H1 (cell line): Measurements from ENCODE around the gene ALPI. TPM values are rescaled to one million over a fixed set of nuclear protein-coding genes. Genes with fewer than 3 reads are reported as not detected.

Experiments
- CTCF ChIA-PET: fragments of 300-600 bp; sonication (Branson Sonifier 250); formaldehyde crosslinking; loops from one replicate; lab custom pipeline; 2021; ENCODE audit not compliant: partially characterized antibody; lab: Charles Lee
- POLR2A ChIA-PET: fragments of 300-600 bp; sonication (Branson Sonifier 250); formaldehyde crosslinking; loops from one replicate; lab custom pipeline; 2021; ENCODE audit warnings: inconsistent platforms; ENCODE audit not compliant: partially characterized antibody; lab: Charles Lee
- DNase-seq, 2 experiments: peaks; one replicate each; pipeline versions ENCODE4 v3.0.0 to v3.0.0-alpha.2; 2010 to 2022; ENCODE audit warnings: low spot score in 2 of 2, low read depth in 1 of 2, mixed read lengths in 1 of 2
- FAIRE-seq: peaks from 2 replicates; lab custom pipeline; 2011; peaks lifted over from hg19 to GRCh38; lab: Jason Lieb, UNC
- H2AFZ ChIP-seq: 2 replicates; pipeline ENCODE4 v1.8.1; 2012; ENCODE audit warnings: low read length, inconsistent platforms
- H2AK5ac ChIP-seq: 2 replicates; pipeline ENCODE4 v1.6.1; 2013; ENCODE audit warnings: low read depth, low read length
- H2BK120ac ChIP-seq: replicated peaks from 2 replicates; pipeline ENCODE3; 2013; ENCODE audit warnings: low read depth, low read length, inconsistent platforms
- H2BK12ac ChIP-seq: 2 replicates; pipeline ENCODE4 v1.6.1; 2013; ENCODE audit warnings: low read depth, low read length
- H2BK15ac ChIP-seq: 2 replicates; pipeline ENCODE4 v1.6.1; 2013; ENCODE audit warnings: low read length
- H2BK20ac ChIP-seq: 2 replicates; pipeline ENCODE4 v1.6.1; 2013; ENCODE audit warnings: low read length
- H2BK5ac ChIP-seq: 2 replicates; pipeline ENCODE4 v1.6.1; 2013; ENCODE audit warnings: low read depth, low read length
- H3K14ac ChIP-seq: 2 replicates; pipeline ENCODE4 v1.6.1; 2013; ENCODE audit warnings: inconsistent platforms; ENCODE audit not compliant: insufficient read length
- H3K18ac ChIP-seq: 2 replicates; pipeline ENCODE4 v1.6.1; 2013; ENCODE audit warnings: low read length; ENCODE audit errors: extremely low read depth
- H3K23ac ChIP-seq: 2 replicates; pipeline ENCODE4 v1.6.1; 2013; ENCODE audit warnings: inconsistent platforms; ENCODE audit not compliant: insufficient read length
- H3K23me2 ChIP-seq: 2 replicates; pipeline ENCODE4 v1.6.1; 2013; ENCODE audit warnings: low read depth, low read length
- H3K27ac ChIP-seq: 2 replicates; pipeline ENCODE4 v1.6.1; 2011; ENCODE audit warnings: low read depth, low read length, inconsistent platforms
- H3K27me3 ChIP-seq, 4 experiments: replicated peaks in 1 of 4; 1 replicate in 1 of 4; 2 replicates in 3 of 4; pipeline versions ENCODE4 v1.6.1 to v1.8.1; 2011 to 2013; ENCODE audit warnings: low read length in 3 of 4, mild to moderate bottlenecking in 3 of 4, inconsistent platforms in 2 of 4, mixed read lengths in 2 of 4, moderate library complexity in 1 of 4; ENCODE audit not compliant: control insufficient read depth in 3 of 4, insufficient read depth in 3 of 4; ENCODE audit errors: extremely low read depth in 1 of 4
- H3K36me3 ChIP-seq, 4 experiments: 2 replicates each; pipeline versions ENCODE4 v1.6.1 to v1.8.1; 2011 to 2013; ENCODE audit warnings: mild to moderate bottlenecking in 4 of 4, low read length in 3 of 4, moderate library complexity in 2 of 4, control low read depth in 1 of 4, inconsistent platforms in 1 of 4; ENCODE audit not compliant: insufficient read depth in 4 of 4, control insufficient read depth in 2 of 4
- H3K4ac ChIP-seq: replicated peaks from 2 replicates; pipeline ENCODE3; 2013; ENCODE audit warnings: low read length, low read depth, mixed read lengths, inconsistent platforms; ENCODE audit not compliant: insufficient read length
- H3K4me1 ChIP-seq, 4 experiments: replicated peaks in 1 of 4; 1 replicate in 1 of 4; 2 replicates in 3 of 4; pipeline versions ENCODE4 v1.6.1 to v1.8.1; 2011 to 2013; ENCODE audit warnings: low read length in 3 of 4, inconsistent platforms in 2 of 4, mixed read lengths in 1 of 4; ENCODE audit not compliant: insufficient read depth in 4 of 4, control insufficient read depth in 3 of 4
- H3K4me2 ChIP-seq, 2 experiments: 2 replicates each; pipeline versions ENCODE4 v1.6.1 to v1.8.1; 2011 to 2013; ENCODE audit warnings: low read depth in 2 of 2, low read length in 2 of 2, control low read depth in 1 of 2, inconsistent platforms in 1 of 2, mild to moderate bottlenecking in 1 of 2; ENCODE audit not compliant: insufficient read depth in 1 of 2
- H3K4me3 ChIP-seq, 4 experiments: fragments of 200-600, 300-600 bp in 1 of 4; sonication (generic), shearing (Covaris generic), sonication (Bioruptor Twin) in 1 of 4; 2 replicates each; pipeline versions ENCODE4 v1.5.1 to v1.8.1; 2011 to 2016; ENCODE audit warnings: low read length in 4 of 4, low read depth in 3 of 4, control low read depth in 2 of 4, inconsistent platforms in 2 of 4, mild to moderate bottlenecking in 2 of 4, mixed read lengths in 1 of 4, moderate library complexity in 1 of 4; ENCODE audit not compliant: insufficient read depth in 2 of 4; ENCODE audit errors: extremely low read depth in 1 of 4
- H3K56ac ChIP-seq: replicated peaks from 2 replicates; pipeline ENCODE3; 2013; ENCODE audit warnings: low read depth, mild to moderate bottlenecking, mixed read lengths, low read length, inconsistent platforms; ENCODE audit not compliant: insufficient read length
- H3K79me1 ChIP-seq: 2 replicates; pipeline ENCODE4 v1.6.1; 2013; ENCODE audit warnings: low read depth, low read length, control low read depth
- H3K79me2 ChIP-seq, 2 experiments: 2 replicates each; pipeline versions ENCODE4 v1.6.1 to v1.8.1; 2012 to 2013; ENCODE audit warnings: low read length in 2 of 2, mild to moderate bottlenecking in 2 of 2, inconsistent platforms in 1 of 2; ENCODE audit not compliant: insufficient read depth in 2 of 2, control insufficient read depth in 1 of 2
- H3K9ac ChIP-seq, 4 experiments: replicated peaks in 1 of 4; 1 replicate in 1 of 4; 2 replicates in 3 of 4; pipeline versions ENCODE4 v1.6.1 to v1.8.1; 2011 to 2013; ENCODE audit warnings: low read depth in 3 of 4, low read length in 3 of 4, control low read depth in 2 of 4, mild to moderate bottlenecking in 2 of 4, moderate library complexity in 2 of 4, inconsistent platforms in 1 of 4; ENCODE audit errors: extremely low read depth in 1 of 4
- H3K9me3 ChIP-seq, 2 experiments: 2 replicates each; pipeline versions ENCODE4 v1.6.1 to v1.8.1; 2012 to 2013; ENCODE audit warnings: mild to moderate bottlenecking in 2 of 2, moderate library complexity in 2 of 2, control low read depth in 1 of 2, inconsistent platforms in 1 of 2, low read depth in 1 of 2, low read length in 1 of 2, mixed read lengths in 1 of 2; ENCODE audit not compliant: insufficient read depth in 2 of 2
- H4K20me1 ChIP-seq, 2 experiments: replicated peaks in 1 of 2; 2 replicates each; pipeline versions ENCODE3 to v1.8.1; 2011 to 2013; ENCODE audit warnings: inconsistent platforms in 2 of 2, low read length in 2 of 2, mild to moderate bottlenecking in 1 of 2; ENCODE audit not compliant: insufficient read depth in 2 of 2, control insufficient read depth in 1 of 2
- H4K5ac ChIP-seq: 2 replicates; pipeline ENCODE4 v1.6.1; 2013; ENCODE audit warnings: low read length, low read depth, mixed read lengths, inconsistent platforms; ENCODE audit not compliant: insufficient read length
- H4K8ac ChIP-seq: 2 replicates; pipeline ENCODE4 v1.8.0; 2013; ENCODE audit warnings: mild to moderate bottlenecking, moderate library complexity, low read length, inconsistent platforms; ENCODE audit not compliant: insufficient read depth; ENCODE audit errors: extremely low read depth
- H4K91ac ChIP-seq: replicated peaks from 2 replicates; pipeline ENCODE3; 2013; ENCODE audit warnings: low read length, mixed read lengths, inconsistent platforms; ENCODE audit not compliant: insufficient read length
- CEBPB ChIP-seq: IDR thresholded peaks from 2 replicates; pipeline ENCODE4 v1.6.1; 2012; ENCODE audit warnings: low read depth, low read length
- HDAC2 ChIP-seq, 2 experiments: fragments of 300-600 bp in 1 of 2; sonication (generic) in 1 of 2; IDR thresholded peaks; 2 replicates each; pipeline ENCODE4 v1.6.1; 2011 to 2012; ENCODE audit warnings: low read depth in 2 of 2, low read length in 2 of 2, mild to moderate bottlenecking in 2 of 2, moderate library complexity in 2 of 2, borderline replicate concordance in 1 of 2, inconsistent platforms in 1 of 2
- HDAC6 ChIP-seq: IDR thresholded peaks from one replicate; pipeline ENCODE4 v1.7.1; 2012; ENCODE audit warnings: low read depth, mild to moderate bottlenecking, inconsistent platforms, low read length, moderate library complexity
- KDM1A ChIP-seq: fragments of 200-600, 300-600 bp; sonication (generic); IDR thresholded peaks from 2 replicates; pipeline ENCODE4 v1.7.1; 2016; ENCODE audit warnings: mild to moderate bottlenecking, low read length, borderline replicate concordance
- NANOG ChIP-seq: IDR thresholded peaks from 2 replicates; pipeline ENCODE4 v1.6.1; 2011; ENCODE audit warnings: low read length, low read depth, mild to moderate bottlenecking, inconsistent platforms; ENCODE audit not compliant: insufficient read depth, poor library complexity, severe bottlenecking
- RNF2 ChIP-seq: fragments of 200-900, 300-1000 bp; sonication (generic); IDR thresholded peaks from 2 replicates; pipeline ENCODE4 v1.7.1; 2016; ENCODE audit warnings: borderline replicate concordance, low read depth, mild to moderate bottlenecking, antibody characterized with exemption, low read length; ENCODE audit not compliant: poor library complexity, severe bottlenecking; ENCODE audit errors: missing control alignments
- RXRA ChIP-seq: IDR thresholded peaks from 2 replicates; pipeline ENCODE4 v1.6.1; 2011; ENCODE audit warnings: low read depth, mild to moderate bottlenecking, low read length, moderate library complexity; ENCODE audit not compliant: insufficient read depth
- SP2 ChIP-seq: IDR thresholded peaks from 2 replicates; pipeline ENCODE4 v1.6.1; 2012; ENCODE audit warnings: mild to moderate bottlenecking, low read length, inconsistent platforms
- WGBS, 2 experiments: shearing (Covaris generic) in 1 of 2; methylation state at CpG; one replicate each; pipeline versions ENCODE4 v1.1.6 to v1.1.7; 2013 to 2015; ENCODE audit warnings: low lambda C conversion rate in 2 of 2, mixed read lengths in 2 of 2, inconsistent platforms in 1 of 2, low coverage in 1 of 2, missing lambda C conversion rate in 1 of 2; ENCODE audit not compliant: insufficient replicate concordance in 2 of 2, insufficient coverage in 1 of 2, insufficient read length in 1 of 2; ENCODE audit errors: extremely low coverage in 1 of 2, missing lambda C conversion rate in 1 of 2; 5-methylcytosine and 5-hydroxymethylcytosine counted together
- polyA plus RNA-seq, 7 experiments: library from polyadenylated mRNA; depleted of rRNA in 3 of 7; stranded (reverse) in 5 of 7; unstranded in 2 of 7; fragments of >200 nt in 5 of 7; fragments of 200-250 nt in 2 of 7; gene quantifications; 1 replicate in 5 of 7; 2 replicates in 1 of 7; 4 replicates in 1 of 7; pipeline versions ENCODE4 v1.2.1 to v1.2.3, GENCODE V29; 2011 to 2013; ENCODE audit warnings: missing spikeins in 2 of 7, mixed read lengths in 2 of 7
- total RNA-seq: library from RNA; stranded (reverse); fragmentation: NEBNext Ultra II Directional; extraction: Animal tissue kit (Norgen Biotek cat#: 25700); gene quantifications from 2 replicates; pipeline ENCODE4 v1.2.1, GENCODE V29; 2021
- TF ChIP-seq, protein P1 (sequence below), 3 experiments: IDR thresholded peaks; 1 replicate in 2 of 3; 2 replicates in 1 of 3; pipeline versions ENCODE4 v1.5.1 to v1.6.1; 2011; ENCODE audit warnings: low read length in 3 of 3, mild to moderate bottlenecking in 3 of 3, inconsistent platforms in 2 of 3, low read depth in 1 of 3, moderate library complexity in 1 of 3; ENCODE audit not compliant: insufficient read depth in 1 of 3; ENCODE audit errors: control extremely low read depth in 1 of 3

The ALPI gene
- total and polyA plus RNA-seq, 2 of the 8 experiments (the other 6 are each of a cell fraction or from before 2014, with no cell fraction given) = not detected

DNA sequence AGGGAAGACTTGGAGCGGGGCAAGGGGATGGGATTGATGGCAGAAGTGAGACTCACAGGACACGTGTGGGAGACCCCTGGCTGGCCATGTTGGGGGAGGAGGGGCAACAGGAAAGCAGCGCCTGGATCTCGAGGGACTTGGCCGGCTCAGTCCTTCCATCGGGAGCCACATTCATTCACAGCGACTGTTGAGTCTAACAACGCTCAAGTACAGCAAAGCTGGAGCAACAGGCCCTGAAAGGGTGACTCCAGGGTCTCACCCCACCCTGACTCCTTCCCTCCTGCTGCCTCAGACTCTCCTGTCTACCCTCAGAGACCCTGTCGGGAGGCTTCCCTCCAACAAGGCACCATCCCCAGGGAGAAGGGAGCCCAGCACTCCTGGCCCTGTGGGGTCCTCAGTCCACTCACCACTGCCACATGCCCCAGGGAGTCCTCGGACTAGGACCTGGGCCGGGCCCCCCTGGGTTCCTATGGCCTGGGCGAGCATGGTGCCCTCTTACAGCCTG is 14.8 kb upstream of the ALPI start:
- no peak for DNase-seq
- H3K9me3 ChIP-seq = no peaks in the 10 kb centered on the region
- H2BK15ac ChIP-seq = peak overlapping the region; percentile 77; the same call in 1 of the 2 replicates
- no peak overlapping the region for H3K18ac ChIP-seq
- no peaks in the 10 kb centered on the region for H4K20me1 ChIP-seq
- H3K23me2 ChIP-seq = no peaks in the 10 kb centered on the region
- H2BK120ac ChIP-seq = no peak overlapping the region
- H2BK20ac ChIP-seq = no peak overlapping the region
- CTCF ChIA-PET = interaction anchor here (0.6 to 4.9 kb wide), 20 partner anchors 19 to 854 kb away, joined by 3 to 68 read pairs (median 4); no protein-coding TSS in a partner anchor
- no peak overlapping the region for H4K8ac ChIP-seq
- no peak for FAIRE-seq
- no peaks in the 10 kb centered on the region; a peak in 2 of 7 replicates for H3K27me3 ChIP-seq
- no peak overlapping the region for H3K56ac ChIP-seq
- no peak overlapping the region for H2AK5ac ChIP-seq
- POLR2A ChIA-PET = interaction anchor here (0.6 kb wide), 1 partner anchor 16 kb away, joined by 3 read pairs; no protein-coding TSS in a partner anchor
- no peak overlapping the region for H2AFZ ChIP-seq
- no peak overlapping the region for H3K9ac ChIP-seq
- H3K36me3 ChIP-seq = no peaks in the 10 kb centered on the region
- no peak overlapping the region for H3K27ac ChIP-seq
- H3K14ac ChIP-seq = no peak overlapping the region
- H3K4me1 ChIP-seq = peaks cover 0 to 8% (median 4%) of the 10 kb centered on the region in 4 experiments; a peak in 4 of 7 replicates
- H4K91ac ChIP-seq = no peak overlapping the region
- no peak overlapping the region for H3K4me2 ChIP-seq
- H2BK5ac ChIP-seq = no peak overlapping the region
- no peak overlapping the region for H4K5ac ChIP-seq
- H3K4me3 ChIP-seq = no peak overlapping the region
- H3K79me1 ChIP-seq = no peaks in the 10 kb centered on the region
- 87% methylated on average over 12 of the region's 12 CpGs; no CpG with 5 or more reads in 1 of the 2 experiments for WGBS, 2 experiments
- H3K79me2 ChIP-seq = no peaks in the 10 kb centered on the region
- H3K4ac ChIP-seq = no peak overlapping the region
- H2BK12ac ChIP-seq = no peak overlapping the region
- no peak overlapping the region for H3K23ac ChIP-seq
- TF ChIP-seq CEBPB = no peak
- TF ChIP-seq KDM1A = no peak
- TF ChIP-seq, protein P1, sequence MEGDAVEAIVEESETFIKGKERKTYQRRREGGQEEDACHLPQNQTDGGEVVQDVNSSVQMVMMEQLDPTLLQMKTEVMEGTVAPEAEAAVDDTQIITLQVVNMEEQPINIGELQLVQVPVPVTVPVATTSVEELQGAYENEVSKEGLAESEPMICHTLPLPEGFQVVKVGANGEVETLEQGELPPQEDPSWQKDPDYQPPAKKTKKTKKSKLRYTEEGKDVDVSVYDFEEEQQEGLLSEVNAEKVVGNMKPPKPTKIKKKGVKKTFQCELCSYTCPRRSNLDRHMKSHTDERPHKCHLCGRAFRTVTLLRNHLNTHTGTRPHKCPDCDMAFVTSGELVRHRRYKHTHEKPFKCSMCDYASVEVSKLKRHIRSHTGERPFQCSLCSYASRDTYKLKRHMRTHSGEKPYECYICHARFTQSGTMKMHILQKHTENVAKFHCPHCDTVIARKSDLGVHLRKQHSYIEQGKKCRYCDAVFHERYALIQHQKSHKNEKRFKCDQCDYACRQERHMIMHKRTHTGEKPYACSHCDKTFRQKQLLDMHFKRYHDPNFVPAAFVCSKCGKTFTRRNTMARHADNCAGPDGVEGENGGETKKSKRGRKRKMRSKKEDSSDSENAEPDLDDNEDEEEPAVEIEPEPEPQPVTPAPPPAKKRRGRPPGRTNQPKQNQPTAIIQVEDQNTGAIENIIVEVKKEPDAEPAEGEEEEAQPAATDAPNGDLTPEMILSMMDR (IDR thresholded peaks at IDR 0.05; ENCODE audit: control extremely low read depth in 1 of 3, insufficient read depth in 1 of 3, low read depth in 1 of 3, low read length in 3 of 3) = no peak
- no peak for TF ChIP-seq HDAC2 (IDR thresholded peaks at IDR 0.05; ENCODE audit: borderline replicate concordance in 1 of 2, low read depth in 2 of 2, low read length in 2 of 2)
- TF ChIP-seq RNF2 = no peak
- TF ChIP-seq HDAC6 = no peak
- TF ChIP-seq SP2 = no peak
- no peak for TF ChIP-seq RXRA
- TF ChIP-seq NANOG = no peak
